Activated CD8-positive, alpha-beta T cell treated with anti-CD3 and anti-CD28 coated beads for 36 hours (primary cell): ENCODE results near the gene PROSER2. TPM values are rescaled to one million over a fixed set of nuclear protein-coding genes. Genes with fewer than 3 reads are reported as not detected.

ENCODE experiments used
- ATAC-seq: fragments of 200-7000 bp; cut with Tn5 transposase; one replicate; pipeline ENCODE4 v1.10.0; 2021; ENCODE audit warnings: mild to moderate bottlenecking, moderate library complexity
- CTCF ChIA-PET: fragments of 350-600 bp; sonication (Branson Sonifier 250); formaldehyde crosslinking; loops from one replicate; lab custom pipeline; 2021; ENCODE audit warnings: antibody characterized with exemption; lab: Charles Lee
- POLR2A ChIA-PET: fragments of 350-600 bp; sonication (Branson Sonifier 250); formaldehyde crosslinking; loops from one replicate; lab custom pipeline; 2021; ENCODE audit warnings: antibody characterized with exemption; lab: Charles Lee
- DNase-seq: peaks from one replicate; pipeline ENCODE4 v3.0.0-alpha.2; 2020
- H3K27ac Mint-ChIP-seq: one replicate; pipeline ENCODE4 v1.8.0; 2021; ENCODE audit warnings: mild to moderate bottlenecking, mixed read lengths
- H3K27me3 Mint-ChIP-seq: one replicate; pipeline ENCODE4 v1.8.0; 2021; ENCODE audit warnings: mixed read lengths
- H3K36me3 Mint-ChIP-seq: one replicate; pipeline ENCODE4 v1.8.0; 2021; ENCODE audit warnings: low read depth, mixed read lengths
- H3K4me1 Mint-ChIP-seq: one replicate; pipeline ENCODE4 v1.8.0; 2021; ENCODE audit warnings: low read depth, mixed read lengths
- H3K4me3 Mint-ChIP-seq: one replicate; pipeline ENCODE4 v1.8.0; 2021; ENCODE audit warnings: mild to moderate bottlenecking, moderate library complexity, mixed read lengths
- H3K9me3 Mint-ChIP-seq: one replicate; pipeline ENCODE4 v1.8.0; 2021; ENCODE audit warnings: mixed read lengths
- CTCF ChIP-seq: fragments of 200-600 bp; IDR thresholded peaks from one replicate; pipeline ENCODE4 v1.8.0; 2022; ENCODE audit warnings: antibody characterized with exemption, mild to moderate bottlenecking
- intact Hi-C: fragments of 100-400 bp; cut with micrococcal nuclease; formaldehyde crosslinking; loops from one replicate; pipeline ENCODE4 v1.10.0; 2022
- total RNA-seq, 2 experiments: library from RNA; stranded (reverse); gene quantifications; one replicate each; pipeline ENCODE4 v1.2.3, GENCODE V29; 2021

PROSER2 gene
- total RNA-seq, 2 experiments from 2014 or later = 1.1 to 1.7 TPM

- intact Hi-C loops = no loop called here
- Mint-ChIP-seq H3K9me3 (peaks cover 2% of the 10 kb centered on the region), H3K36me3 (no peaks in the 10 kb centered on the region), H3K27ac (no peak overlapping the region), H3K4me3 (no peak overlapping the region), H3K4me1 (no peaks in the 10 kb centered on the region), H3K27me3 (peaks cover 2% of the 10 kb centered on the region)
- CTCF ChIA-PET = interaction anchor here (2.1 to 8.2 kb wide), 2 partner anchors 17 to 187 kb away, joined by 7 to 40 read pairs; no protein-coding TSS in a partner anchor
- POLR2A ChIA-PET = no interaction called here
- no peak for TF ChIP-seq CTCF
- no peak for ATAC-seq
- no peak for DNase-seq
Observed at GRCh38 chr10:11798845-11799735, 24.1 kb upstream of the PROSER2 start.

- Mint-ChIP-seq H3K9me3 (peaks cover 2% of the 10 kb centered on the region), H3K4me1 (no peaks in the 10 kb centered on the region), H3K36me3 (no peaks in the 10 kb centered on the region), H3K4me3 (no peak overlapping the region), H3K27ac (no peak overlapping the region), H3K27me3 (peaks cover 2% of the 10 kb centered on the region)
- TF ChIP-seq CTCF = no peak
- ChIA-PET POLR2A (no interaction called here), CTCF (interaction anchor here (8.2 kb wide), 1 partner anchor 17 kb away, joined by 40 read pairs; no protein-coding TSS in a partner anchor)
- no peak for DNase-seq
- ATAC-seq = no peak
- intact Hi-C loops = no loop called here
Observed at GRCh38 chr10:11799736-11800080, 23.4 kb upstream of the PROSER2 start.

GRCh38 chr10:11804336-11804735 is 18.8 kb upstream of the PROSER2 start:
- no peak for ATAC-seq
- CTCF ChIA-PET = interaction anchor here (1.0 to 1.5 kb wide), 3 partner anchors 15 to 182 kb away, joined by 3 to 4 read pairs (median 3); no protein-coding TSS in a partner anchor
- peaks cover 5% of the 10 kb centered on the region for H3K27me3 Mint-ChIP-seq

GRCh38 chr10:11805792-11806191 is 17.4 kb upstream of the PROSER2 start:
- POLR2A ChIA-PET = interaction anchor here (0.6 kb wide), 1 partner anchor 137 kb away, joined by 4 read pairs; no protein-coding TSS in a partner anchor

More at GRCh38 chr10:11804336-11804735, 18.8 kb upstream of the PROSER2 start:
- H3K36me3 Mint-ChIP-seq = no peaks in the 10 kb centered on the region
- TF ChIP-seq CTCF = no peak
- DNase-seq = no peak
- H3K4me3 Mint-ChIP-seq = no peak overlapping the region
- H3K9me3 Mint-ChIP-seq = no peaks in the 10 kb centered on the region
- POLR2A ChIA-PET = no interaction called here
- H3K27ac Mint-ChIP-seq = no peak overlapping the region
- H3K4me1 Mint-ChIP-seq = no peaks in the 10 kb centered on the region
- intact Hi-C loops = no loop called here

More at GRCh38 chr10:11805792-11806191, 17.4 kb upstream of the PROSER2 start:
- Mint-ChIP-seq H3K9me3 (no peaks in the 10 kb centered on the region), H3K27me3 (peaks cover 5% of the 10 kb centered on the region), H3K27ac (no peak overlapping the region), H3K4me1 (no peaks in the 10 kb centered on the region), H3K4me3 (no peak overlapping the region), H3K36me3 (no peaks in the 10 kb centered on the region)
- ATAC-seq (no peak), DNase-seq (no peak)
- intact Hi-C loops = no loop called here
- no peak for TF ChIP-seq CTCF
- CTCF ChIA-PET = no interaction called here
